ENCODE measurements around the gene ACOT9.

DNA sequence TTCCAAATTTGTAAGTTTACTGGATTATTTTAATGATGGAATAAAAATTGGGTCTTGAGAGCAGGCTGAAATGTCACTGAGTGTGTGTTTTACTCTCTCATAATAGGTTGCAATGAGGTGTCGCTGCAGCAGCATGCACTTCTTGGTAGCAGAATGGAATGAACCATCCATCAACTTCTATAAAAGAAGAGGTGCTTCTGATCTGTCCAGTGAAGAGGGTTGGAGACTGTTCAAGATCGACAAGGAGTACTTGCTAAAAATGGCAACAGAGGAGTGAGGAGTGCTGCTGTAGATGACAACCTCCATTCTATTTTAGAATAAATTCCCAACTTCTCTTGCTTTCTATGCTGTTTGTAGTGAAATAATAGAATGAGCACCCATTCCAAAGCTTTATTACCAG lies 42.5 kb upstream of the ACOT9 start:
- TF ChIP-seq, protein P1, sequence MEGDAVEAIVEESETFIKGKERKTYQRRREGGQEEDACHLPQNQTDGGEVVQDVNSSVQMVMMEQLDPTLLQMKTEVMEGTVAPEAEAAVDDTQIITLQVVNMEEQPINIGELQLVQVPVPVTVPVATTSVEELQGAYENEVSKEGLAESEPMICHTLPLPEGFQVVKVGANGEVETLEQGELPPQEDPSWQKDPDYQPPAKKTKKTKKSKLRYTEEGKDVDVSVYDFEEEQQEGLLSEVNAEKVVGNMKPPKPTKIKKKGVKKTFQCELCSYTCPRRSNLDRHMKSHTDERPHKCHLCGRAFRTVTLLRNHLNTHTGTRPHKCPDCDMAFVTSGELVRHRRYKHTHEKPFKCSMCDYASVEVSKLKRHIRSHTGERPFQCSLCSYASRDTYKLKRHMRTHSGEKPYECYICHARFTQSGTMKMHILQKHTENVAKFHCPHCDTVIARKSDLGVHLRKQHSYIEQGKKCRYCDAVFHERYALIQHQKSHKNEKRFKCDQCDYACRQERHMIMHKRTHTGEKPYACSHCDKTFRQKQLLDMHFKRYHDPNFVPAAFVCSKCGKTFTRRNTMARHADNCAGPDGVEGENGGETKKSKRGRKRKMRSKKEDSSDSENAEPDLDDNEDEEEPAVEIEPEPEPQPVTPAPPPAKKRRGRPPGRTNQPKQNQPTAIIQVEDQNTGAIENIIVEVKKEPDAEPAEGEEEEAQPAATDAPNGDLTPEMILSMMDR (IDR thresholded peaks at IDR 0.05) = no peak
- TF ChIP-seq EP300 (IDR thresholded peaks at IDR 0.05) = no peak

Data from ovary (tissue), 3 donors.